ENCODE measurements around the gene C1orf21.

DNA sequence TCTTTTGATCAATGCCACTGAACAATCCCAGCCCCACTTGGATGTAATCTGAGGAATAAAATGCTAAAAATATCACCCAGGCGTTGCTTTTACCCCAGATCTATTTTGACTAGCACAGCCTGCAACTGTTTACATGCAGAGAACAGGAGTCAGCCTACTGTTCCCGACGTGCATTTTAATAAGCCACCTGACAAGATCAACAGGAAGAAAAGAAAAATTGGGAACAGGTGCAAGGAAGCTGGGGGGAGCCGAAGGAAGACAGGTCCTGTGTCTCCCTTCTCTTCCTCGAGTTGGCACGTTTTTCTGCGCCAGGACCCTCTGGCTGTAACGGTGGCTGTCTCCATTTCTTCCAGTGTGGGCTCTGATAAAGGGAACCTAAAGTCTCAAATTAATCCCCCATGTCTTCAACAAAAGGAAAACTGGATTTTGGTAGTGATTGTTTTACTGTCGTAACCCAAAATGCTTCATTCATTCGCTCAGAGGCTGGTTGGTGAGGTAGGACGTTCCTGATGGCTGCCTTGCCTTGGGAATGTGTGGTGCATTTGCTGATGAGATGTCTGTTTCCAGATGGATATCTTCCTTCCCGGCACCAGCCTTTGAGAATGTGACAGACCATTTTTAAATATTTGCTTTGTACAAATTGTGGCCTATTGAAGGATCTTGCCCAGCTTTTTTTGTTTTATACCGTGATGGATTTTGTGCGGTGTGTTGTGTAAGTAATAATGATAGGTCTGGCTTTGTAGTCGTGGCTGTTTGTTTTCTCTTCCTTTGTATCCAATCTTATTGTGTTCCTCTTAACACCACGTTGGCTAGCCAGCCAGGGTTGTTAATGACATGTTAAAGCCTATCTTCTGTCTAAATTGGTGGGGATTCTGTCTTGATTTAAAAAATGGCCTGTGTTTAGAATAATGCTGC, 117.5 kb downstream of the C1orf21 start:
- no peak for TF ChIP-seq EZH2 (IDR thresholded peaks at IDR 0.05; ENCODE audit: borderline replicate concordance, insufficient read depth, low read depth, low read length, poor library complexity, severe bottlenecking)
- TF ChIP-seq, protein P1, sequence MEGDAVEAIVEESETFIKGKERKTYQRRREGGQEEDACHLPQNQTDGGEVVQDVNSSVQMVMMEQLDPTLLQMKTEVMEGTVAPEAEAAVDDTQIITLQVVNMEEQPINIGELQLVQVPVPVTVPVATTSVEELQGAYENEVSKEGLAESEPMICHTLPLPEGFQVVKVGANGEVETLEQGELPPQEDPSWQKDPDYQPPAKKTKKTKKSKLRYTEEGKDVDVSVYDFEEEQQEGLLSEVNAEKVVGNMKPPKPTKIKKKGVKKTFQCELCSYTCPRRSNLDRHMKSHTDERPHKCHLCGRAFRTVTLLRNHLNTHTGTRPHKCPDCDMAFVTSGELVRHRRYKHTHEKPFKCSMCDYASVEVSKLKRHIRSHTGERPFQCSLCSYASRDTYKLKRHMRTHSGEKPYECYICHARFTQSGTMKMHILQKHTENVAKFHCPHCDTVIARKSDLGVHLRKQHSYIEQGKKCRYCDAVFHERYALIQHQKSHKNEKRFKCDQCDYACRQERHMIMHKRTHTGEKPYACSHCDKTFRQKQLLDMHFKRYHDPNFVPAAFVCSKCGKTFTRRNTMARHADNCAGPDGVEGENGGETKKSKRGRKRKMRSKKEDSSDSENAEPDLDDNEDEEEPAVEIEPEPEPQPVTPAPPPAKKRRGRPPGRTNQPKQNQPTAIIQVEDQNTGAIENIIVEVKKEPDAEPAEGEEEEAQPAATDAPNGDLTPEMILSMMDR (IDR thresholded peaks at IDR 0.05) = no peak
